ENCODE data around the gene PLOD3.

PLOD3 gene

GRCh38 chr7:101231644-101232043 is 14.3 kb upstream of the PLOD3 start:
- H3K4me2 ChIP-seq (ENCODE audit: insufficient read depth, low read length): no peak overlapping the region
- peaks cover 29% of the 10 kb centered on the region for H3K36me3 ChIP-seq (ENCODE audit: insufficient read depth, low read length)
- no peak overlapping the region for H3K27ac ChIP-seq (ENCODE audit: low read length)
- H3K79me2 ChIP-seq (ENCODE audit: insufficient read depth, low read length): no peaks in the 10 kb centered on the region
- H3K9me3 ChIP-seq (ENCODE audit: insufficient read depth, low read length, severe bottlenecking): no peaks in the 10 kb centered on the region
- H2AFZ ChIP-seq (ENCODE audit: low read depth, low read length): no peak overlapping the region
- H3K9ac ChIP-seq (ENCODE audit: low read depth, low read length): no peak overlapping the region
- no peaks in the 10 kb centered on the region for H3K4me1 ChIP-seq (ENCODE audit: insufficient read depth, low read length)
- ATAC-seq (ENCODE audit: insufficient read depth, low read depth): no peak
- no peaks in the 10 kb centered on the region for H3K27me3 ChIP-seq (ENCODE audit: insufficient read depth, low read length, poor library complexity)
- no peak for TF ChIP-seq EZH2 (IDR thresholded peaks at IDR 0.05; ENCODE audit: borderline replicate concordance, low read depth, low read length, severe bottlenecking)
- no peak for TF ChIP-seq CTCF (IDR thresholded peaks at IDR 0.05; ENCODE audit: borderline replicate concordance, extremely low read depth, low read length, poor library complexity, severe bottlenecking)
- DNase-seq: no peak
- peaks cover 7% of the 10 kb centered on the region; the same call in 1 of the 2 replicates for H4K20me1 ChIP-seq (ENCODE audit: insufficient read depth, low read length)
- H3K4me3 ChIP-seq (ENCODE audit: low read depth in 1 of 2, low read length in 2 of 2): no peak overlapping the region

- no peak overlapping the region for H3K4me2 ChIP-seq (ENCODE audit: insufficient read depth, low read length)
- H3K36me3 ChIP-seq (ENCODE audit: insufficient read depth, low read length): peaks cover 49% of the 10 kb centered on the region
- DNase-seq (no peak), ATAC-seq (ENCODE audit: insufficient read depth, low read depth) (no peak)
- TF ChIP-seq EZH2 (IDR thresholded peaks at IDR 0.05; ENCODE audit: borderline replicate concordance, low read depth, low read length, severe bottlenecking) (no peak), CTCF (IDR thresholded peaks at IDR 0.05; ENCODE audit: borderline replicate concordance, extremely low read depth, low read length, poor library complexity, severe bottlenecking) (no peak)
- no peaks in the 10 kb centered on the region for H3K27me3 ChIP-seq (ENCODE audit: insufficient read depth, low read length, poor library complexity)
- no peak overlapping the region for H2AFZ ChIP-seq (ENCODE audit: low read depth, low read length)
- no peak overlapping the region for H3K4me3 ChIP-seq (ENCODE audit: low read depth in 1 of 2, low read length in 2 of 2)
- H3K79me2 ChIP-seq (ENCODE audit: insufficient read depth, low read length): peaks cover 4% of the 10 kb centered on the region
- H4K20me1 ChIP-seq (ENCODE audit: insufficient read depth, low read length): peaks cover 8% of the 10 kb centered on the region
- no peak overlapping the region for H3K9ac ChIP-seq (ENCODE audit: low read depth, low read length)
- no peaks in the 10 kb centered on the region for H3K9me3 ChIP-seq (ENCODE audit: insufficient read depth, low read length, severe bottlenecking)
- H3K27ac ChIP-seq (ENCODE audit: low read length): no peak overlapping the region
- no peaks in the 10 kb centered on the region for H3K4me1 ChIP-seq (ENCODE audit: insufficient read depth, low read length)
Measured at GRCh38 chr7:101226721-101227120, 9.3 kb upstream of the PLOD3 start.

- Histone ChIP-seq H3K36me3 (ENCODE audit: insufficient read depth, low read length) (peaks cover 47% of the 10 kb centered on the region), H2AFZ (ENCODE audit: low read depth, low read length) (no peak overlapping the region), H3K79me2 (ENCODE audit: insufficient read depth, low read length) (peaks cover 14% of the 10 kb centered on the region), H3K9me3 (ENCODE audit: insufficient read depth, low read length, severe bottlenecking) (no peaks in the 10 kb centered on the region), H3K4me2 (ENCODE audit: insufficient read depth, low read length) (no peak overlapping the region), H3K27ac (ENCODE audit: low read length) (no peak overlapping the region), H3K4me3 (ENCODE audit: low read depth in 1 of 2, low read length in 2 of 2) (no peak overlapping the region), H4K20me1 (ENCODE audit: insufficient read depth, low read length) (peaks cover 13% of the 10 kb centered on the region), H3K27me3 (ENCODE audit: insufficient read depth, low read length, poor library complexity) (no peaks in the 10 kb centered on the region), H3K4me1 (ENCODE audit: insufficient read depth, low read length) (no peaks in the 10 kb centered on the region), H3K9ac (ENCODE audit: low read depth, low read length) (no peak overlapping the region)
- TF ChIP-seq EZH2 (IDR thresholded peaks at IDR 0.05; ENCODE audit: borderline replicate concordance, low read depth, low read length, severe bottlenecking): no peak
- TF ChIP-seq CTCF (IDR thresholded peaks at IDR 0.05; ENCODE audit: borderline replicate concordance, extremely low read depth, low read length, poor library complexity, severe bottlenecking): no peak
- ATAC-seq (ENCODE audit: insufficient read depth, low read depth): no peak
- DNase-seq: no peak
Measured at GRCh38 chr7:101225650-101226049, 8.3 kb upstream of the PLOD3 start.

- H3K9ac ChIP-seq (ENCODE audit: low read depth, low read length): no peak overlapping the region
- ATAC-seq (ENCODE audit: insufficient read depth, low read depth) (no peak), DNase-seq (no peak)
- H4K20me1 ChIP-seq (ENCODE audit: insufficient read depth, low read length): peaks cover 13% of the 10 kb centered on the region
- H3K4me1 ChIP-seq (ENCODE audit: insufficient read depth, low read length): peaks cover 17% of the 10 kb centered on the region
- TF ChIP-seq EZH2 (IDR thresholded peaks at IDR 0.05; ENCODE audit: borderline replicate concordance, low read depth, low read length, severe bottlenecking): no peak
- no peak for TF ChIP-seq CTCF (IDR thresholded peaks at IDR 0.05; ENCODE audit: borderline replicate concordance, extremely low read depth, low read length, poor library complexity, severe bottlenecking)
- peaks cover 33% of the 10 kb centered on the region for H3K79me2 ChIP-seq (ENCODE audit: insufficient read depth, low read length)
- H3K9me3 ChIP-seq (ENCODE audit: insufficient read depth, low read length, severe bottlenecking): no peaks in the 10 kb centered on the region
- H3K4me2 ChIP-seq (ENCODE audit: insufficient read depth, low read length): no peak overlapping the region
- no peak overlapping the region for H2AFZ ChIP-seq (ENCODE audit: low read depth, low read length)
- H3K27me3 ChIP-seq (ENCODE audit: insufficient read depth, low read length, poor library complexity): no peaks in the 10 kb centered on the region
- H3K4me3 ChIP-seq (ENCODE audit: low read depth in 1 of 2, low read length in 2 of 2): no peak overlapping the region
- no peak overlapping the region for H3K27ac ChIP-seq (ENCODE audit: low read length)
- peaks cover 43% of the 10 kb centered on the region for H3K36me3 ChIP-seq (ENCODE audit: insufficient read depth, low read length)
Measured at GRCh38 chr7:101223528-101223927, 6.1 kb upstream of the PLOD3 start.
